PC-3 (cell line): ENCODE measurements around the gene KIF2A.

ENCODE experiments used
- CTCF ChIP-seq: fragments of 300-600 bp; sonication (generic); conservative IDR thresholded peaks from 2 replicates; pipeline ENCODE4 v1.5.1; 2017; ENCODE audit warnings: antibody characterized with exemption, low read depth, mild to moderate bottlenecking, low read length
- EZH2 ChIP-seq: fragments of 300-600 bp; sonication (generic); IDR thresholded peaks from one replicate; pipeline ENCODE4 v1.6.1; 2017; ENCODE audit warnings: antibody characterized with exemption, mild to moderate bottlenecking, low read length; ENCODE audit not compliant: unreplicated experiment

DNA sequence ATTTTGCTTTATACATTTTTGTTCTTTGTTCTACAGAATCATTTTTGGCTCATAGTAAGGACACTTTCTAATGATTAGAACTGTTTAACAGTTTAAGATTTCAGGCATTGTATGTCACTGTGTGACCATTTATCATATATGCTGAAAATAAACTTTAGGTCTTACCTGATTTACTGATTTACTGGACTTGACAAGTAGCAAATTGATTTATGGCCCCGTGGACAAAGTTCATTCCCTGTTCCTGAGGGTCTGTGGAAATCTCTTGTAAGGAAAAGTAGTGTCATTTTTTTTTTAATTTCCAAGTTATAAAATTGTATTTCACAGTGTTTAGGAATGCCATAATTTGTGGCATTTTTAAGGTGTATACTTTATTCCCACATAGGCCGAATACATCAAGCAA, 40.7 kb downstream of the KIF2A start:
- TF ChIP-seq CTCF (no peak), EZH2 (no peak)
